Activated CD8-positive, alpha-beta memory T cell treated with anti-CD3 and anti-CD28 coated beads, Interleukin-2, amount 50 U/mL, for 48 hours (primary cell): ENCODE measurements around the gene HOXB4.

Source experiments
- DNase-seq: peaks from one replicate; pipeline ENCODE4 v3.0.0-alpha.2; 2020

Gene HOXB4

GRCh38 chr17:48577946-48578615 lies at the start of gene HOXB4:
HOXB4 (minus strand) TSS chr17:48578350; CDS start chr17:48578319, 31 bp downstream.
- peak; percentile 77 for DNase-seq

GRCh38 chr17:48627118-48627597 lies 49.0 kb upstream of the HOXB4 start:
- no peak for DNase-seq

DNA sequence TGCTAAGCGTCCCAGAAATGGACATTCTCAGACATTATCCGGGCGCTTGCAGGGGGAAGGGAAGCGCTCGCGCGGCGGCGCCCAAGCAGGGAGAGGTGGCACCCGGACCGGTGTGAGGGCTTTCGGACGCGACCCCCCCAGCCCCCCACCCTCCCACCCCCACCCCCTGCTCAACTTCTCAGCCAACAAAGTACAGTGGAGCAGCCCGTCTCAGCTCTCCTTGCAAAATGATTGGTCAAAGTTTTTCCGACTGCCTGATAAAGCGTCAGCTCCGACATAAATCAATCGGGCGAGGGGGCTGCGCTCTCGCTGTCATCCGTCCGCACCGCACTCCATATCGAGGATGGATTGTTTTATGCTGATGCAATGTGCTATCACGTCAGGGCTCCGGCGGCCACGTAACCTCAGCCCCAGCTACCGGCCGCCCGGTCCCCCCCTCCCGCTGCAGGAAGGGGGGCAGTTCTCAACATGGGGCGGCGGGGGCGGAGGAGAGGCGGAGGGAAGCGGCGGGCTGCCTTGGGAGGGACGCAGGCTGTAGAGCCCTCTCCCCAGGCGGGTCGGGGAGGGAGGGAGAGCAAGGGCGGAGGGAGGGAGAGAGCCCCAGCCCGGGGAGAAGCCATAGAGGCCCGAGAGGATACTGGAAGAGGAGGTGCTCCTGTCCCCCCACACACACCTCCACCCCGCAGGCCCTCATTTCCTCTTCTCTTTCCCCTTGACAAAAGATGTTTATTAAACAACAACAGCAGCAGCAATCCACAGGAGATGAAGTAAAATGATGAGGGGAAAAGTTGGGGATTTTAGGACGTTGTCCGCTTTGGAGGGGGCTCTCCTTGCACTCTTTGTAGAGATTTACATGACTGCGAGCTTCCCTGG lies 48.3 kb upstream of the HOXB4 start, which contains the start of gene HOXB9:
Gene HOXB9, minus strand, starts transcription at position 114 of the 873 bp plus-strand sequence. Its CDS starts 89 bp downstream, at position 25.
- peak; percentile 79 for DNase-seq

- DNase-seq: peak; percentile 77
These were observed 47.5 kb upstream of the HOXB4 start for GRCh38 chr17:48625495-48626244.

DNA sequence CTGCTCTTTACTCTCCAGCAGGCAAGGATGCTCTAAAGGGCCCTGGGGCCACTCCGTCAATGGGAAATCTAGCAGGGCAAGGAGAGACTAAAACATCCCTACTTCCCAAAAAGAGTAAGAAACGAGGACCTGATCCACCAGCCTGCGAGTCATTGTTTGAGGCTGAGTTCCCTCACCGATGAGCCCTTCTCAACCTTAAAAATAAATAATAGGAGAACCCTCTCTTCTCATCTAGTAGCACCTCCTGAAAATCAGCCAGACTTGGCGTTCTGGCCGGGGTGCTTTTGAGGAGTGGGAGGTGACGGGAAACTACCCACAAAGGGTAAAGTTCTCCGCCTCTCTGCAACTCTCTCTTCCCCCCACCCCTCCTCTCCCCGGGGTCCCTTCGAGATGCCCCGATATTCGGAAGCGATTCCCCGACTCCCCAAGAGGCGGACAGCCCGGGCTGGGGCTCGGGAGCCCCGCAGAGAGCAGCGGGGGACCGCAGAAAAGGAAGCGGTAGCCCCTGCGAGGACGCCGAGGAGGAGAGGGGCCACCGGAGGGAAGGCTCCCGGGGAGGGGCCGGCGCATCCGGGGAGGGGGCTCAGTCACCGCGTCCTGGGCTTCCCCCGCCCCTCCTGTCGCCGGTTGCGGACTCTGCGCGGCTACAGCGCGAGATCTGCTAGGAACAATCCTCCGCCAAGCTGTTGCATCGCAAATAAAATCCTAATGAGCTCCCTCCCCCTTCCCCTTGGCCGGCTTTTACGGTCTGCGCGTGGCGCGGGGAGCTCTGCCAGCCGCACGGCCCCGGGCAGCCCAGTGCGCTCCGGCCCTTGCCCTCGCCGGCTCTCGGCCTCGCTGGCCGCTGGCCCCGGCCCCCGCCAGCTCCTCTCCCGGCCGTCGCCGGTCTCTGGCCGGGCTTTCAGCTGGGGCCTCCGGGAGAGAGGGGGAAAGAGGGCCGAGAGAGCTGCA lies 46.7 kb upstream of the HOXB4 start:
- DNase-seq: no peak

GRCh38 chr17:48624118-48624517 lies 46.0 kb upstream of the HOXB4 start:
- no peak for DNase-seq

DNA sequence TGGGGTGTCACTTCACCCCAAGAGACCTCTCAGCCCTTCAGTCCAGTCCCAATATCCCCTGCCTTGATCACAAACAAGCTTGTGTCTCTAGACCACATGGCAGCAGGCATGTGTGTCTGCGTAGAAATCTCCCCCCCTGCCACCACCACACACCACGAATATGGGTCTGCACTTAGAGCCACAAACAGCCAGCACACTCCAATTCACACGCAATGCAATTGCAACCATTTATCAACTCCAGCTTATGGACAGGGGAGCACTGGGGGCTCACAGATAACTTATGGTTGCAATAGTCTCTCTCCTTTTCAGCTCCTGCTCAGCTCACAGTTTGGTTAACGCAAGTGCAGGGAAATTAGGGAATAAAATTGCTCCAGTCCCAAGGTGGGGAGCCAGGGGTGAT lies 45.4 kb upstream of the HOXB4 start:
- no peak for DNase-seq

DNA sequence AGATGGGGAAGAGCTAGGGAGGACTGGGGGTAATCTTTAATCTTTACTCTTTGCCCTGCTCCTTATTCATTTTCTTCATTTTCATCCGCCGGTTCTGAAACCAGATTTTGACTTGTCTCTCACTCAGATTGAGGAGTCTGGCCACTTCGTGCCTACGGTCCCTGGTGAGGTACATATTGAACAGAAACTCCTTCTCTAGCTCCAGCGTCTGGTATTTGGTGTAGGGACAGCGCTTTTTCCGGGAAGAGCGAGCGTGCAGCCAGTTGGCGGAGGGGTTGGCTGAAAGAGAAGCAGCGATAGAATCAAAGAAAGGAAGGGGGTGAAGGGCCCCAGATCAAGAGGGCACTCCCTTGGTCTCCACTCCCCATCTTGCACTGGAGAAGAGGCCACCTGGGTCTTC lies 44.7 kb upstream of the HOXB4 start:
- DNase-seq: no peak

- DNase-seq: no peak
These were observed 43.6 kb upstream of the HOXB4 start for GRCh38 chr17:48621410-48622392.

DNA sequence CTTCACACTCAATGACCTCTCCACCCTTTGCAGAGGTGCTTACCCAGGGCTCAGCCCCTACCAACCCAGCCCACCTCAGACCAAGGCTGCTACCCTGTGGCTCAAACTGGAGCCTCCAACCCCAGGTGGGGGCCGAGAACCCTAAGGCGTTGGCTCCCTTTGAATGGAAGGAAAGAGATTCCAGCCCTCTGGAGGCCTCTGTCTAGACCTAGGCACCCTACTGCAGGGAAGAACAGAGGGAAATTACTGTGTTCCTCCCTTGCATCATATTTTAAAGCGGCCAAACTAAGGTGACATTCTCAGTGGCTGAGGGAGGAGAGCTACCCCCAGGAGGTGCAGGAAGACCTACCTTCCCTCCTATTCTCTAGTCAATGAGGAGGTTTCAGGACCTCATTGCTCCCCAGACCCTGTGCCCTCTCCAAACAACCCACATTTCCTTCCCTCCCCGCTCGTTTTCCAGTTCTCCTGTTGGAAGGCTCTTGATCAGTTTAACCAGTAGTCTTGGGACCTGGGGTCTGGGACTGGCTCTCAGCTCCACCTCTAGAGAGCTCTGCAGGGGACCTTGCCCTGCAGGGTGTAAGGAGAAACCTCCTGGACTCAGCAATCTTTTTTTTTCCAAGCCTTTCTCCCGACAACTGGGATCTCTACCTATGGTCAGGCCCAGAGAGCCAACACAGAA lies 42.5 kb upstream of the HOXB4 start:
- no peak for DNase-seq

GRCh38 chr17:48619826-48620449 lies 41.8 kb upstream of the HOXB4 start:
- DNase-seq: no peak

- peak; percentile 96 for DNase-seq
These were observed 40.2 kb upstream of the HOXB4 start for GRCh38 chr17:48618256-48618896.

- DNase-seq: no peak
These were observed 39.5 kb upstream of the HOXB4 start for GRCh38 chr17:48617471-48618255.

DNA sequence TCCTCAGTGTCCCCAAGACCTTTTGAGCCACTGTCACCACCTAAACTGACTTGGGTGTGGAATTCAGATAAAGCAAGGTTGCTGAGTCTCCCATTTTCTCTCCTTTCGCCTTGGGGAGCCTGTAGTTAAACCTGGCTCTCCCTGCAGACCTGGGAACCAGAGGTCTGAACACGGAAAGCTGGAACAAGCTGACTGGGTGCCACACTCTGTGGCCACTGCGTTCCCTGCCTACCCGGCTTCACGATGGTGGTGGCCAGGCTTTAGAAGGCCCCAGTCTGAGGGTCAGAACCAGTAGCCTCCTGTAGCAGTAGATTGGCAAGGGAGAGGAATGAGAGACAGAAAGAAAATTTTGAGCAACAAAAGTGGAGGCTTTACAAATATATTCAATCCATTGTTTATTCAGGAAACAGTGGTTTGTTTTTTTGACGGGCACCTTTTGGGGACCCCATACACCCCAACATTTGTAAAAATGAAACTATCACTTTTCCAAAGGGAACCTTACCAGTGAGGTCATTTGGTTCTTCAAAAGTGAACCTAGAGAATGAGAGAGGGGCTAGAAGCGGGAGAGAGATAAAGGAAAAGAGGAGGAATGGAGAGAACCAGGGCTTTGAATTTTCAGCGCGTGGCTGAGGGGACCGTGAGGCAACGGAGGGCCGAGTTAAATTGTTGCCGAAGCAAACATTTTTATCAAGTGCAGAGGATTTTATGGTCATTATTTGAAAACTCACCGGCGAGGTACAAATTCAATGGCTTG lies 38.7 kb upstream of the HOXB4 start:
- no peak for DNase-seq

GRCh38 chr17:48615963-48616716 lies 38.0 kb upstream of the HOXB4 start:
- DNase-seq: no peak
